Measurements from ENCODE around the gene SBSN.

GRCh38 chr19:35545001-35545854, 17.1 kb upstream of the SBSN start, which contains the start of gene TMEM147:
- TF ChIP-seq, protein P1, sequence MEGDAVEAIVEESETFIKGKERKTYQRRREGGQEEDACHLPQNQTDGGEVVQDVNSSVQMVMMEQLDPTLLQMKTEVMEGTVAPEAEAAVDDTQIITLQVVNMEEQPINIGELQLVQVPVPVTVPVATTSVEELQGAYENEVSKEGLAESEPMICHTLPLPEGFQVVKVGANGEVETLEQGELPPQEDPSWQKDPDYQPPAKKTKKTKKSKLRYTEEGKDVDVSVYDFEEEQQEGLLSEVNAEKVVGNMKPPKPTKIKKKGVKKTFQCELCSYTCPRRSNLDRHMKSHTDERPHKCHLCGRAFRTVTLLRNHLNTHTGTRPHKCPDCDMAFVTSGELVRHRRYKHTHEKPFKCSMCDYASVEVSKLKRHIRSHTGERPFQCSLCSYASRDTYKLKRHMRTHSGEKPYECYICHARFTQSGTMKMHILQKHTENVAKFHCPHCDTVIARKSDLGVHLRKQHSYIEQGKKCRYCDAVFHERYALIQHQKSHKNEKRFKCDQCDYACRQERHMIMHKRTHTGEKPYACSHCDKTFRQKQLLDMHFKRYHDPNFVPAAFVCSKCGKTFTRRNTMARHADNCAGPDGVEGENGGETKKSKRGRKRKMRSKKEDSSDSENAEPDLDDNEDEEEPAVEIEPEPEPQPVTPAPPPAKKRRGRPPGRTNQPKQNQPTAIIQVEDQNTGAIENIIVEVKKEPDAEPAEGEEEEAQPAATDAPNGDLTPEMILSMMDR (IDR thresholded peaks at IDR 0.05; ENCODE audit: borderline replicate concordance, extremely low read depth, low read length, poor library complexity, severe bottlenecking) = no peak
- TF ChIP-seq EZH2 (IDR thresholded peaks at IDR 0.05; ENCODE audit: borderline replicate concordance, low read depth, low read length, severe bottlenecking) = no peak
